Cardiac septum (tissue), 1 donor: Measurements from ENCODE around the gene ST3GAL5. TPM values are rescaled to one million over a fixed set of nuclear protein-coding genes. Genes with fewer than 3 reads are reported as not detected.

ENCODE experiments used
- DNase-seq: peaks from one replicate; pipeline ENCODE4 v3.0.0-alpha.2; 2020; ENCODE audit warnings: low spot score
- intact Hi-C: fragments of 100-400 bp; cut with DNase I; formaldehyde crosslinking; loops from one replicate; pipeline ENCODE4 v1.14.0; 2022
- total RNA-seq: library from RNA; stranded (reverse); fragmentation: NEBNext Ultra II Directional; extraction: Animal tissue kit (Norgen Biotek cat#: 25700); gene quantifications from one replicate; pipeline ENCODE4 v1.2.1, GENCODE V29; 2021
- donor health status: DM: no; HTN: no; CAD: no.

ST3GAL5 gene
- total RNA-seq, 1 donor from 2014 or later: 3.8 TPM

- DNase-seq: no peak
- intact Hi-C loops: loop anchor here (5.0 kb wide), 1 partner anchor 76 kb away; no protein-coding TSS in a partner anchor
These were observed 32.2 kb upstream of the ST3GAL5 start for GRCh38 chr2:85920810-85921545.

- intact Hi-C loops: no loop called here
These were observed 29.4 kb upstream of the ST3GAL5 start for GRCh38 chr2:85917887-85918795.

DNA sequence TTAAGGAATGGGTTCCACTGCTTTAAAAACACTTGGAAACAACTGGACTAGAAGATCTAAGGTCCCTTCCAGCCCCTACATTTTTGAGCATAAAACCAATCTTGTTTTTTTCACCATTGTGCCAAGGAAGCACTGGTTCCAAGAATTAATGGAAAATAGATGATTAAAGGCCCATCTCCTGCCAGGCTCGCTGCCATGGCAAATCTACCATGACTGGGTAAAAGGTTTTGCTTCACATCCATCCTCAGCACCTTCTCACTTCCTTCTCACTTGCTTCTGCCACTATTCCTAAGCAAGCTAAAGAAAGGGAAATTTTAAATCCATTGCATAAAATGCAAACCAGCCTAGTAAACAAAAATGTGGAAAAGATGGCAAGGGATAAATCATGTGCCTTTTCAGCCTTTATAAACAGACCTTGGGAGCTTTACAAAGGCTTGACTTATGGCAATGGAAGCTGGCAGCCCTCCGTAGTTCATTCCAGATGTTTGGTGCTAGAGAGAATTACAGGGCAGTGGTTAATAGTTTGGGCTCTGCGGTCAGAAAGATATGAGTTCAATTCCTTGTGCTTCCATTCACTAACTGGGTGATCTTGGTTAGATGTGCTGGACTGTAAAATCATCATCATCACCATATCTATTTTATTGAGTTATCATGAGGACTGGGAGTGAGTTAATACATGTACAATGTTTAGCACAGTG lies 27.0 kb upstream of the ST3GAL5 start:
- intact Hi-C loops: no loop called here
- DNase-seq: no peak

More at GRCh38 chr2:85917887-85918795, 29.4 kb upstream of the ST3GAL5 start:
- no peak for DNase-seq

GRCh38 chr2:85914922-85915321 lies 26.1 kb upstream of the ST3GAL5 start:
- no peak for DNase-seq
- intact Hi-C loops: loop anchor here (5.0 kb wide), 1 partner anchor 122 kb away; no protein-coding TSS in a partner anchor

GRCh38 chr2:85913884-85914881 lies 25.4 kb upstream of the ST3GAL5 start:
- intact Hi-C loops: loop anchor here (5.0 kb wide), 1 partner anchor 123 kb away; no protein-coding TSS in a partner anchor
- DNase-seq: no peak

DNA sequence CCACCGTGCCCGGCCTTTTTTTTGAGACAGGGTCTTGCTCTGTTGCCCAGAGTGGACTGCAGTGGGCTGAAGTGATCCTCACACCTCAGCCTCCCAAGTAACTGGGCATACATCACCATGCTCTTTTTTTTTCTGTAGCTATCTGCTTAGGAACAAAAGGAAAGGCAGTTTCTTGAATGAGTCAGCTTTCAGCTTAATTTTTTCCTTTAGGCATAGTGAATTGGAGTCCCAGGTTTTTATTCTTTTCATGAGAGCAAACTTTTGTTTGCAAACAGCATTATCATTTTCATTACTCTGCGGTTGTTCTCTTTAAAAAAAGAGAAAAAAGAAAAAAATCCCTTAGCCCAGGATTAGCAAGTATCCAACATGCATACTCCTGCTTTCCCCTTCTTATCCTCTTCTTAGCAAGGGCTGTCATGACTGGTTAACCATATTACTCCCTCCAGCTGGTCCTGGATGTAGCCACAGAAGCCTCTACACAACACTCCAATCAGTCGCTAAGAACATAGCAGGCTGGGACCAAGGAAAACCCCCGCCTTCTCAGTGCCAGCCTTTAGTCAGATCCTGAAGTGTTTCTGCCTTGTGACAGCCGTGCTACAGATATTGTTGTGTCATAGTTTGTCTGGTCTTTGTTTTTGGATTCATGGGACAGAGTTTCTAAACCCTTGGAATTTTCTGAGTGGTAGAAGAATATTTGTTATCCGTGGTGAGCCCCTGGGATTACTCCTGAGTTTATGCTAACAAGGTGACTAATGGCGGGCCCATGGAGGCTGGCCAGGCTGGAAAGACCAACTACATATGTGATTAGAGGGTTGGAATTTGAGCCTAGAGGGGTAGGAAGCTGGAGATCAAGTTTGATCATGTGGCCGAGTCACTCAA lies 23.3 kb upstream of the ST3GAL5 start:
- intact Hi-C loops: loop anchor here (5.0 kb wide), 1 partner anchor 125 kb away; no protein-coding TSS in a partner anchor
- DNase-seq: no peak

- intact Hi-C loops: loop anchor here (5.0 kb wide), 1 partner anchor 126 kb away; no protein-coding TSS in a partner anchor
These were observed 22.3 kb upstream of the ST3GAL5 start for GRCh38 chr2:85911097-85911496.

GRCh38 chr2:85909005-85909404 lies 20.2 kb upstream of the ST3GAL5 start:
- no peak for DNase-seq
- intact Hi-C loops: no loop called here

More at GRCh38 chr2:85911097-85911496, 22.3 kb upstream of the ST3GAL5 start:
- no peak for DNase-seq

DNA sequence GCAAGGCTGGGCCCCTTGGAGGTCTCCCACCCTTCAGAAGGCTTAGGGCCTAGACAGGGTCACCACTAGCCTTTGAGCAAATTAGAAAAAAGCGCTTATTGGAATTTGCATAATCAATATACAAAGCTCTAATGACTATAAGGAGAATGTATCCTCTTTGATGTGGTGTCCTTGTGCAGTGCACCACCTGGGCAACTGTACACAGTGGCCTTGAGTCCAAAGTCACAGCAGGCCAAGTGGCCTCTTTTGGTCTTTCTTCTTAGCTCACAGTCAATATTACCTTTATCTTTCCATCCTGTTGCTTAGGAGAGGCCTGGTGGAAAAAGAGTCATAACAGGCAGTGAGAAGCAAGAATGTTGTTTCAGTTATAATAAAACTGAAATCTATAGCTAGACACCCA lies 19.7 kb upstream of the ST3GAL5 start:
- intact Hi-C loops: no loop called here

GRCh38 chr2:85907671-85908157 lies 18.9 kb upstream of the ST3GAL5 start:
- intact Hi-C loops: no loop called here
- no peak for DNase-seq

More for the DNA sequence above, 19.7 kb upstream of the ST3GAL5 start:
- no peak for DNase-seq

DNA sequence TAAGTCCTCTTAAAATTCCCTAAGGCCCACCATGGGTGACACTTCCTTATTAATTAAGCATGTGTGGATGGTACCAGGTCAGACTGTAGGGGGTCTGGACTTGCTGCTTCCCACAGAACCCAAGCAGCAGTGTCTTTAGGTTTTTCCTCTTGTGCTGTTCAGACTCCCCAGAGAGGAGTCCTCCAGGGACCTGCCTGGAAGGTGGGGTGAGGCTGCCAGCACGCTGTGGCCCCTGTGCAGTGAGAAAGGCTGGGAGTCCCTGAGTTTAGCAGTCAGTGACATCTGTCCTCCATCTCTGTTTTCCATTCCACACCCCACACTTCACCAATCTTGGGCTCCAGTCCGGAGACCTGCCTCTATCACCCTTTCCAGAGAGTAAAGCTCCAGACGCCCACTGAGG lies 18.0 kb upstream of the ST3GAL5 start:
- intact Hi-C loops: no loop called here
- no peak for DNase-seq

- intact Hi-C loops: no loop called here
- no peak for DNase-seq
These were observed 17.1 kb upstream of the ST3GAL5 start for GRCh38 chr2:85905891-85906290.

- intact Hi-C loops: no loop called here
- no peak for DNase-seq
These were observed 16.4 kb upstream of the ST3GAL5 start for GRCh38 chr2:85905187-85905666.

- intact Hi-C loops: no loop called here
- DNase-seq: no peak
These were observed 15.1 kb upstream of the ST3GAL5 start for GRCh38 chr2:85903849-85904248.

DNA sequence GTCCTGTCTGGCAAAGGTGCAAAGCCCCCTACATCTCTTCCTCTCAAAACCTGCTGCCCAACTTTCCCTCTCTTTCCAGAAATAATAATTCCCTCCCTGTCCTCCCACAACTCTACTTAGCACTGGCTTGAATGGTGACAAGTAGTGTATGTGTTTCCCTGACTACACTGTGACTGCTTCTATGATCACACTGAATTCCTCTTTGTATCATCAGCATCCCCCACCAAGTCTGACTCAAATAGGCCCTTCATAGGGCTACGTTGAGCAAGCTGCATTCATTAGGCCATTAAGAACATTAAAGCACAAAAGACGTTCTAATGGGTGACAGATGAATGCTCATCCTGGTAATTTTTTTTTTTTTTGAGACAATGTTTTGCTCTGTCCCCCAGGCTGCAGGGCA lies 13.7 kb upstream of the ST3GAL5 start:
- intact Hi-C loops: no loop called here
- no peak for DNase-seq

- DNase-seq: no peak
- intact Hi-C loops: no loop called here
These were observed 12.4 kb upstream of the ST3GAL5 start for GRCh38 chr2:85901155-85901554.

DNA sequence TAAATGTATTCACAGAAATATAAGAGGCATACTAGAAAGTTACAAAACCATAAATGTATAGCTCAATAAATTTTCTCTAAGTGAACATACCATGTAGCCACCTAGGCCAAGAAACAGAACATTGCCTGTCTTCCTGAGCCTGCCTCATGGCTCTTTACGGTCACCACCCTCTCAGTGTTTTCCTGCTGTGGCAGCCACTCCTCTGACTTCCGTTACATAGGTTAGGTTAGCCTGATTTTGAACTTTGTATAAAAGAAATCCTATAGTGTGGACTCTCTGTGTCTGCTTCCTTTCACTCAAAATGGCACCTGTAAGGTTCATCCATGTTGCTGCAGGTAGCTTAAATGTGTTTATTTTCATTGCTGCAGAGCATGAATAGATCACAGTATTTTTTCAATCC lies 11.6 kb upstream of the ST3GAL5 start:
- intact Hi-C loops: no loop called here
- DNase-seq: no peak
